Measurements from ENCODE around the gene PRR35.

DNA sequence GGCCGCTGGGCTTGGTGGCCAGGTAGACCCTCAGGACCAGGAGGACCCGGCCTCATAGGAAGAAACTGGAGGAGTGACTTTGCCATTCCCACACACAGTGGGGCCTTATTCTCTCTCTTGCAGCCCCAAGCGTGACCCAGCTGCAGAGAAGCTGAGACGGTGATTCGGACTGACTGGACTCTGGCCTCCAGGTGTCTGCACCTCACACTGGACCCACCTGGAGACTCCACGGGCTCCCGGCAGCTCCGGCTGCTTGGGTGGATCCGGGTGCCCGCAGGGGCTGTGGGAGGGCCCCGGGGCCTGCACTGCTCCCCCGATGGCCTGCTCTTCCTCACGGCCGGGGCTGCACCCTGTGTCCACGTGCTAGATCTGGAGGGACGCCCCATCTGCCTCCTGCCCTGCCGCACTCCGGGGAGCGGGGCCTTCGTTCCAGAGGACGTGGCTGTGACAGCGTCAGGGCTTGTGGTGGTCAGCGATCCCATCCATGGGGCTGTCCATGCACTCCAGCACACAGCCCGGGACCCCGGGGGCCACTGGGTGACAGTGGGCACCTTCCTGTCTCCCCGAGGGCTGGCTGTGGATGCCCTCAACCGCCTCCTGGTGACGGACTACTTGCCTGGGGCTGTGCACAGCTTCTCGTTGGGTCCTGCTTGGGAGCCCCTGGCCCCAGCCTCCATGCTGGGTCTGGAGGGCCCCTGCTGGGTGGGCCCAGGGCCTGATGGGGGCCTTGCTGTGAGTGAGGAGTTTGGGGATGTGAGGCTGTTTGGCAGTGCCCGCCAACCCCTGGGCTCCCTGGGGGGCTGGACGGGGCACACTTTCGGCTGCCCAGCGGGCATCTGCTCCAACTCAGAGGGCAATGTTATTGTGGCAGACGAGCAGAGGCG lies 7.4 kb downstream of the PRR35 start:
- TF ChIP-seq, protein P1, sequence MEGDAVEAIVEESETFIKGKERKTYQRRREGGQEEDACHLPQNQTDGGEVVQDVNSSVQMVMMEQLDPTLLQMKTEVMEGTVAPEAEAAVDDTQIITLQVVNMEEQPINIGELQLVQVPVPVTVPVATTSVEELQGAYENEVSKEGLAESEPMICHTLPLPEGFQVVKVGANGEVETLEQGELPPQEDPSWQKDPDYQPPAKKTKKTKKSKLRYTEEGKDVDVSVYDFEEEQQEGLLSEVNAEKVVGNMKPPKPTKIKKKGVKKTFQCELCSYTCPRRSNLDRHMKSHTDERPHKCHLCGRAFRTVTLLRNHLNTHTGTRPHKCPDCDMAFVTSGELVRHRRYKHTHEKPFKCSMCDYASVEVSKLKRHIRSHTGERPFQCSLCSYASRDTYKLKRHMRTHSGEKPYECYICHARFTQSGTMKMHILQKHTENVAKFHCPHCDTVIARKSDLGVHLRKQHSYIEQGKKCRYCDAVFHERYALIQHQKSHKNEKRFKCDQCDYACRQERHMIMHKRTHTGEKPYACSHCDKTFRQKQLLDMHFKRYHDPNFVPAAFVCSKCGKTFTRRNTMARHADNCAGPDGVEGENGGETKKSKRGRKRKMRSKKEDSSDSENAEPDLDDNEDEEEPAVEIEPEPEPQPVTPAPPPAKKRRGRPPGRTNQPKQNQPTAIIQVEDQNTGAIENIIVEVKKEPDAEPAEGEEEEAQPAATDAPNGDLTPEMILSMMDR (IDR thresholded peaks at IDR 0.05), result no peak
- TF ChIP-seq POLR2A (IDR thresholded peaks at IDR 0.05) (no peak), POLR2AphosphoS5 (IDR thresholded peaks at IDR 0.05) (no peak)

All from sigmoid colon (tissue), 4 donors.